Tibial nerve (tissue), 4 donors: Measurements from ENCODE around the gene ADAMTS18. TPM values are rescaled to one million over a fixed set of nuclear protein-coding genes. Genes with fewer than 3 reads are reported as not detected.
"Not testable (repeated sequence)": the region's sequence is repeated elsewhere in the genome, so short reads cannot be mapped to it uniquely, and the experiment has no call there.

ENCODE experiments used
- DNase-seq, 2 donors: peaks; one replicate each; pipeline ENCODE4 v3.0.0-alpha.2; 2019; ENCODE audit warnings: low spot score in 2 of 2
- H3K27ac ChIP-seq, 4 donors: fragments of 200-600 bp; sonication (generic) in 3 of 4; one replicate each; pipeline ENCODE4 v1.5.1; 2017 to 2019; ENCODE audit warnings: mild to moderate bottlenecking in 1 of 4
- H3K27me3 ChIP-seq, 2 donors: fragments of 200-600 bp; sonication (generic) in 1 of 2; one replicate each; pipeline versions ENCODE4 v1.5.1 to v1.6.0; 2017 to 2019
- H3K36me3 ChIP-seq, 3 donors: fragments of 200-600 bp; sonication (generic); one replicate each; pipeline ENCODE4 v1.5.1; 2018 to 2019
- H3K4me1 ChIP-seq, 4 donors: fragments of 200-600 bp; sonication (generic) in 3 of 4; one replicate each; pipeline ENCODE4 v1.5.1; 2017 to 2019
- H3K4me3 ChIP-seq, 4 donors: fragments of 200-600 bp; sonication (generic) in 3 of 4; one replicate each; pipeline ENCODE4 v1.5.1; 2017 to 2019; ENCODE audit warnings: mild to moderate bottlenecking in 1 of 4, moderate library complexity in 1 of 4
- H3K9me3 ChIP-seq, 4 donors: fragments of 200-600 bp; sonication (generic) in 3 of 4; one replicate each; pipeline ENCODE4 v1.5.1; 2017 to 2019
- EP300 ChIP-seq, 2 donors: sonication (generic); formaldehyde crosslinking; IDR thresholded peaks; one replicate each; pipeline ENCODE4 v1.6.1; 2017; ENCODE audit warnings: antibody characterized with exemption in 2 of 2, mild to moderate bottlenecking in 1 of 2
- POLR2A ChIP-seq, 2 donors: fragments of 450-650 bp; IDR thresholded peaks; one replicate each; pipeline ENCODE4 v1.6.1; 2017; ENCODE audit warnings: antibody characterized with exemption in 2 of 2, mild to moderate bottlenecking in 2 of 2, moderate library complexity in 2 of 2
- WGBS, 2 donors: methylation state at CpG; one replicate each; pipeline ENCODE4 v1.1.5; 2018; 5-methylcytosine and 5-hydroxymethylcytosine counted together
- total RNA-seq, 4 donors: library from RNA; depleted of rRNA; stranded (reverse); fragments of >200 nt; gene quantifications; one replicate each; pipeline ENCODE4 v1.1.0, GENCODE V29; 2016
- TF ChIP-seq, protein P1 (sequence below), 5 experiments: fragments of 200-600 bp in 3 of 5; fragments of 450-650 bp in 2 of 5; sonication (generic) in 3 of 5; IDR thresholded peaks; one replicate each; pipeline ENCODE4 v1.5.1; 2016 to 2019; ENCODE audit warnings: antibody characterized with exemption in 5 of 5, mild to moderate bottlenecking in 3 of 5, moderate library complexity in 2 of 5

The ADAMTS18 gene
- total RNA-seq, 4 donors from 2014 or later = under 0.01 to 0.60 (median 0.21) TPM

DNA sequence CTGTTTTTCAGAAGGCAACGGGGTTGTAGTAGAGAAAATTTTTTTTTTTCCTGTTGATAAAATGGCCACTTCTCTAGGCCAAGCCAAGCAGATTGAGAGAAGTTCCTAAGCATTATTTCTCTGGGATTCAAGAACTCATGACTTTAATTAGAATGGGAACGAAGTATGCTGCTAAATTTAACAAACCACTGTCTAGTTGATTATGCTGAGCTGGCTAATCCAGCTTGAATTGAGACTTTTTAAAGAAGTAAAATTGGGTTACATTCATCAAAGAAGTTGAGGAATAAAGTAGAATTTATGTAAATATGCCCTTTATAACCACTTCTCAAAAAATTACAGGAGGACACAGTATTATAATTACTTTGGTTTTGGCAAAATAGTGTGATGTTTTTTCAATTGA, 152.5 kb downstream of the ADAMTS18 start:
- TF ChIP-seq EP300 (IDR thresholded peaks at IDR 0.05) (no peak), POLR2A (IDR thresholded peaks at IDR 0.05) (no peak)
- TF ChIP-seq, protein P1, sequence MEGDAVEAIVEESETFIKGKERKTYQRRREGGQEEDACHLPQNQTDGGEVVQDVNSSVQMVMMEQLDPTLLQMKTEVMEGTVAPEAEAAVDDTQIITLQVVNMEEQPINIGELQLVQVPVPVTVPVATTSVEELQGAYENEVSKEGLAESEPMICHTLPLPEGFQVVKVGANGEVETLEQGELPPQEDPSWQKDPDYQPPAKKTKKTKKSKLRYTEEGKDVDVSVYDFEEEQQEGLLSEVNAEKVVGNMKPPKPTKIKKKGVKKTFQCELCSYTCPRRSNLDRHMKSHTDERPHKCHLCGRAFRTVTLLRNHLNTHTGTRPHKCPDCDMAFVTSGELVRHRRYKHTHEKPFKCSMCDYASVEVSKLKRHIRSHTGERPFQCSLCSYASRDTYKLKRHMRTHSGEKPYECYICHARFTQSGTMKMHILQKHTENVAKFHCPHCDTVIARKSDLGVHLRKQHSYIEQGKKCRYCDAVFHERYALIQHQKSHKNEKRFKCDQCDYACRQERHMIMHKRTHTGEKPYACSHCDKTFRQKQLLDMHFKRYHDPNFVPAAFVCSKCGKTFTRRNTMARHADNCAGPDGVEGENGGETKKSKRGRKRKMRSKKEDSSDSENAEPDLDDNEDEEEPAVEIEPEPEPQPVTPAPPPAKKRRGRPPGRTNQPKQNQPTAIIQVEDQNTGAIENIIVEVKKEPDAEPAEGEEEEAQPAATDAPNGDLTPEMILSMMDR (IDR thresholded peaks at IDR 0.05) = no peak
- Histone ChIP-seq H3K9me3 (no peaks in the 10 kb centered on the region), H3K4me1 (no peaks in the 10 kb centered on the region), H3K27ac (no peak overlapping the region), H3K27me3 (no peaks in the 10 kb centered on the region), H3K4me3 (no peak overlapping the region), H3K36me3 (no peaks in the 10 kb centered on the region)
- WGBS, 2 donors = 61% methylated on average over 2 of the region's 2 CpGs
- no peak for DNase-seq

DNA sequence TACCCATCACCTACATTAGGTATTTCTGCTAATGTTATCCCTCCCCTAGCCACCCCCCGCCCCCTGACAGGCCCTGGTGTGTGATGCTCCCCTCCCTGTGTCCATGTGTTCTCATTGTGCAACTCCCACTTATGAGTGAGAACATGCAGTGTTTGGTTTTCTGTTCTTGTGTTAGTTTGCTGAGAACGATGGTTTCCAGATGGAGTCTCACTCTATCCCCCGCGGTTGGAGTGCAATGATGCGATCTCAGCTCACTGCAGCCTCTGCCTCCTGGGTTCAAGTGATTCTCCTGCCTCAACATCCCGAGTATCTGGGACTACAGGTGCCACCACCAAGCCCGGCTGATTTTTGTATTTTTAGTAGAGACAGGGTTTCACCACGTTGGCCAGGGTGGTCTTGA, 155.5 kb downstream of the ADAMTS18 start:
- not testable (repeated sequence) for H3K27ac ChIP-seq

DNA sequence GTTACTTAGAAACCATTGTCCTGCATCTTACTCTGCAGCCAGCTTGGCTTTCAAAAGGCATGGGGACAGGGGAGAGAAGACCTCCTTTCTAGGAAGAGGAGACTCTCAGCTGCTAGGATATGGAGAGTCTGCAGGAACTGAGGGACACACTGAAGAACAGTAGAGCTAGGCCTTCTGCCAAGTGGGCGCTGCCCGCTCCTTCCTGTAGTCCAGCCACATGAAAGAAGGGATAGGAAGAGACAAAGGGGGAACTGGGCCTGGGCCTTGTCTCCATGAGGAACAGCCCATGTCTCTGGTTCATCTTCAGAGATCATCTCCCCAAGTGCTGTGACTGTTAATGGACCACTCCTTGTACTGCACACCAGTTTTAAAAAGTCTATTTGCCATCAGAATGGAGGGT, 157.3 kb downstream of the ADAMTS18 start:
- TF ChIP-seq POLR2A (IDR thresholded peaks at IDR 0.05) (no peak), EP300 (IDR thresholded peaks at IDR 0.05) (no peak)
- TF ChIP-seq, protein P1 (IDR thresholded peaks at IDR 0.05) = no peak
- 88 to 89% methylated on average over 2 of the region's 2 CpGs for WGBS, 2 donors
- H3K9me3 ChIP-seq = no peaks in the 10 kb centered on the region
- H3K36me3 ChIP-seq = no peaks in the 10 kb centered on the region
- H3K27ac ChIP-seq = no peak overlapping the region
- DNase-seq = no peak
- no peaks in the 10 kb centered on the region for H3K4me1 ChIP-seq
- H3K27me3 ChIP-seq = no peaks in the 10 kb centered on the region
- H3K4me3 ChIP-seq = no peak overlapping the region

More for the DNA sequence above, 155.5 kb downstream of the ADAMTS18 start:
- H3K4me1 ChIP-seq, H3K36me3 ChIP-seq, H3K9me3 ChIP-seq, H3K4me3 ChIP-seq, DNase-seq, H3K27me3 ChIP-seq: not testable (repeated sequence)
- 55 to 56% methylated on average over 8 of the region's 8 CpGs for WGBS, 2 donors

DNA sequence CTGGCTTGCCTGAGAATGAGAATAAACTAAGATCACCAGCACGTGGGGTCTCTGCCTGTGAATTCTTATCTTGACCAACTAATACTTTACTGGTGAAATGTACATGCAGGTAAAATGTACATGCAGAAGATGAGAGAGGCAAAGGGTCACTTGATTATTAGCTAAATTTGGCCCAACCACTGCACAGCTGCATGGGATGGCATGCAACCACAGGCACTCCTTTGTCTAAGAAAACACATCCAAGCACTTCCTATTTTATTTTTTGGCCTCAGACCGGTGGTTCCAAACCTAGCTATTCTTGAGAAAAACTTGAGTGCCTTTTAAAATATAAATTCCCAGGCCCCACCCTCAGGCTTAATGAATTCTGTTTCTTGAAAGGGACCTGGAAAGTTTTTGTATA, 157.7 kb downstream of the ADAMTS18 start:
- no peaks in the 10 kb centered on the region for H3K4me1 ChIP-seq
- TF ChIP-seq, protein P1 (IDR thresholded peaks at IDR 0.05) = no peak
- no peak for TF ChIP-seq POLR2A (IDR thresholded peaks at IDR 0.05)
- no peak for TF ChIP-seq EP300 (IDR thresholded peaks at IDR 0.05)
- H3K27me3 ChIP-seq = no peaks in the 10 kb centered on the region
- H3K4me3 ChIP-seq = no peak overlapping the region
- 53 to 56% methylated on average over 2 of the region's 2 CpGs for WGBS, 2 donors
- DNase-seq = no peak
- no peaks in the 10 kb centered on the region for H3K36me3 ChIP-seq
- no peaks in the 10 kb centered on the region for H3K9me3 ChIP-seq
- no peak overlapping the region for H3K27ac ChIP-seq

DNA sequence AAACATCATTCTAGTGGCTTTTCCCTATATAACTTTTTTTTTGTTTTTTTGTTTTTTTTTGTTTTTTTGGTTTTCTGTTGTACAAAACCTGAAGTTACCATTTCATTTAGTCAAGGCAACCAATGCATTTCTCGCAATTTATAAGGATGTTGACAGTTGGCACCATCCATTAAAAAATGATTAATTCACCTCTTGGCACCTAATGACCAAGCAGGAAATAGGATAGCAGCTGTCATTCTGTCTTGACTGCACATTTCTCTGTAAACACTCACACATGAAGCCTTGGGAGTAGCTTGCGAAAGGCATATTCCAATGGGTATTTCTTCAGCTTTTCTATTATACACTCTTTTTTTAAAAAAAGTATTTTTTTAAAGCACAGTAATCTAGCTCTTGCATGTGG, 158.2 kb downstream of the ADAMTS18 start:
- Histone ChIP-seq H3K9me3 (no peaks in the 10 kb centered on the region), H3K36me3 (no peaks in the 10 kb centered on the region), H3K4me1 (no peaks in the 10 kb centered on the region), H3K4me3 (no peak overlapping the region), H3K27ac (no peak overlapping the region), H3K27me3 (no peaks in the 10 kb centered on the region)
- TF ChIP-seq POLR2A (IDR thresholded peaks at IDR 0.05) (no peak), EP300 (IDR thresholded peaks at IDR 0.05) (no peak)
- TF ChIP-seq, protein P1 (IDR thresholded peaks at IDR 0.05) = no peak
- 78 to 87% methylated on average over 2 of the region's 2 CpGs for WGBS, 2 donors
- no peak for DNase-seq

DNA sequence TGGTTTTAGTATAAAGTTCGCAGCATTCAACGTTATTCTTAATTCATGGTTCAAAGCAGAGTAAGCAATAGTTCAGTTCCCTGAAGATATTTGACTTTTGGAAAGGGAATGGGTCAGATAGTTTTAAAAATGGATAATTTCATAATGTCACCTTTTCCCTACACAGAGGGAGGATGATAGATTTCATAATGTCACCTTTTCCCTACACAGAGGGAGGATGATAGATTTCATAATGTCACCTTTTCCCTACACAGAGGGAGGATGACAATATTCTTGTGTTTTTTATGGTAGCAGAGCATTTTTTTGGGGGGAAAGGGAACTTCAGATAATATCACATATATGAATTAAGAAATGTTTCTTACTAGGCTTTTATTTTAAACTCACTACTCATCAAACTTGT, 159.5 kb downstream of the ADAMTS18 start:
- not testable (repeated sequence) for DNase-seq, H3K9me3 ChIP-seq, H3K4me1 ChIP-seq, H3K36me3 ChIP-seq, H3K27ac ChIP-seq, H3K4me3 ChIP-seq, H3K27me3 ChIP-seq
- 85 to 90% methylated on average over 2 of the region's 2 CpGs for WGBS, 2 donors
